ENCODE results near the gene DCLK3. TPM values are rescaled to one million over a fixed set of nuclear protein-coding genes. Genes with fewer than 3 reads are reported as not detected.

Gene DCLK3
- total RNA-seq, 1 donor from 2014 or later: not detected

DNA sequence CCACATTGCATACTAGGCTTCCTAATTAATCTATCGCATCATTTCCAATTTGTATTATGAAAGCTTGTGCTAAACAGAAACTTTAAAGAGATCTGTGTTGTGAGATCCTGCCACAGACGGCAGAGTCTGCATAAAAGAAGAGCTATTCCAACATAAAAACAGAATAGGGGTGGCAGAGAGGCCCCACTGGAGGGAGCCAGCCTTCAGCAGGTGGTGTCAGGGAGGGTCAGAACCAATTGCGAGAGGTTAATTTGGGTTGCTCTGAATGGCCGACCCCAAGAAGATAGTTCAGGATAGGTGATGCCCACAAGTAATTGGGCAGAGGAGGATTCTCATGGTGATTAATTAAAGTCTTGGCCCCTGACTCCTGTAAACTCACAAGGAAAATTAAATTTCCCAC, 74.8 kb downstream of the DCLK3 start:
- Histone ChIP-seq H3K9me3 (no peaks in the 10 kb centered on the region), H3K36me3 (no peaks in the 10 kb centered on the region), H3K4me1 (no peaks in the 10 kb centered on the region), H3K4me3 (no peak overlapping the region), H3K27ac (no peak overlapping the region), H3K27me3 (no peaks in the 10 kb centered on the region)
- DNase-seq (ENCODE audit: extremely low spot score in 2 of 2): no peak
- TF ChIP-seq POLR2AphosphoS5 (IDR thresholded peaks at IDR 0.05; ENCODE audit: insufficient read depth in 1 of 2, low read depth in 1 of 2) (no peak), POLR2A (IDR thresholded peaks at IDR 0.05) (no peak)
- TF ChIP-seq, protein P1, sequence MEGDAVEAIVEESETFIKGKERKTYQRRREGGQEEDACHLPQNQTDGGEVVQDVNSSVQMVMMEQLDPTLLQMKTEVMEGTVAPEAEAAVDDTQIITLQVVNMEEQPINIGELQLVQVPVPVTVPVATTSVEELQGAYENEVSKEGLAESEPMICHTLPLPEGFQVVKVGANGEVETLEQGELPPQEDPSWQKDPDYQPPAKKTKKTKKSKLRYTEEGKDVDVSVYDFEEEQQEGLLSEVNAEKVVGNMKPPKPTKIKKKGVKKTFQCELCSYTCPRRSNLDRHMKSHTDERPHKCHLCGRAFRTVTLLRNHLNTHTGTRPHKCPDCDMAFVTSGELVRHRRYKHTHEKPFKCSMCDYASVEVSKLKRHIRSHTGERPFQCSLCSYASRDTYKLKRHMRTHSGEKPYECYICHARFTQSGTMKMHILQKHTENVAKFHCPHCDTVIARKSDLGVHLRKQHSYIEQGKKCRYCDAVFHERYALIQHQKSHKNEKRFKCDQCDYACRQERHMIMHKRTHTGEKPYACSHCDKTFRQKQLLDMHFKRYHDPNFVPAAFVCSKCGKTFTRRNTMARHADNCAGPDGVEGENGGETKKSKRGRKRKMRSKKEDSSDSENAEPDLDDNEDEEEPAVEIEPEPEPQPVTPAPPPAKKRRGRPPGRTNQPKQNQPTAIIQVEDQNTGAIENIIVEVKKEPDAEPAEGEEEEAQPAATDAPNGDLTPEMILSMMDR (IDR thresholded peaks at IDR 0.05): no peak
- intact Hi-C loops (cut with DNase I): no loop called here

DNA sequence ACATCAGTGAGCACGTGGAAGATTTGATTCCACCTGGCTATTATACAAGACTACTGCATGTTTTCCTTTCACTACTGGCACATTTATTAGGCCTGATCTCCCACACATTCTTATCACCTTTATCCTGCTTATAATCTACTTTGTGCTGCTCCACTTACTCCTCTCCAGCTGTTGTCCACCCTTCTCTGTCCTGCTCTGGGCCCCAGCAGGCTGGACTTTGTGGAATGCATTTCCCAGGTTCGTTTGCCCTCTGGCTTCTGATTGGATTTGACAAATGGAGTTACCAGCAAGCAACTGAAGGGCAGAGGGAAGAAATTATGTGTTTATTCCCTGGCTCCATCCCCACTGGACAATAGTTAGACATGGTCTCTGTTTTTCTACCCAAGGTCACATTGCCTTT, 75.5 kb downstream of the DCLK3 start:
- no peaks in the 10 kb centered on the region for H3K4me1 ChIP-seq
- H3K36me3 ChIP-seq: no peaks in the 10 kb centered on the region
- no peak overlapping the region for H3K4me3 ChIP-seq
- TF ChIP-seq POLR2AphosphoS5 (IDR thresholded peaks at IDR 0.05; ENCODE audit: insufficient read depth in 1 of 2, low read depth in 1 of 2): no peak
- TF ChIP-seq, protein P1 (IDR thresholded peaks at IDR 0.05): no peak
- no peak for TF ChIP-seq POLR2A (IDR thresholded peaks at IDR 0.05)
- no peak for DNase-seq (ENCODE audit: extremely low spot score in 2 of 2)
- H3K27me3 ChIP-seq: no peaks in the 10 kb centered on the region
- intact Hi-C loops (cut with DNase I): no loop called here
- H3K9me3 ChIP-seq: no peaks in the 10 kb centered on the region
- no peak overlapping the region for H3K27ac ChIP-seq

DNA sequence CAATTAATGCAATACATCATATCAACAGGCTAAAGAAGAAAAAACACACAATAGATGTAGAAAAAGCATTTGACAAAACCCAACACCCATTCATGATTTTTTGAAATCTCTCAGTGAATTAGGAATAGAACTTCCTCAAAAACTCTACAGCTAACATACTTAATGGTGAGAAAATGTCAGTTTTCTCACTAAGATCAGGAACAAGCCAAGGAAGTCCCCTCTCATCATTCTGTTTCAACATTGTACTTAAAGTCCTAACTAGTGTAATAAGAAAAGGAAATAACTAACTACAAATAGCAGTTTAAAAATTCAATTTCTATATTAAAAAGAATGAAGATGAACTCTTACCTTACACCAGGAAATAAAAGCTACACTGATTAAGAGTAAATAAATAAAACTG, 77.8 kb downstream of the DCLK3 start:
- H3K36me3 ChIP-seq: no peaks in the 10 kb centered on the region
- DNase-seq (ENCODE audit: extremely low spot score in 2 of 2): no peak
- H3K9me3 ChIP-seq: peaks cover under 1% of the 10 kb centered on the region
- intact Hi-C loops (cut with DNase I): no loop called here
- no peaks in the 10 kb centered on the region for H3K27me3 ChIP-seq
- H3K4me1 ChIP-seq: no peaks in the 10 kb centered on the region
- no peak for TF ChIP-seq POLR2A (IDR thresholded peaks at IDR 0.05)
- no peak for TF ChIP-seq POLR2AphosphoS5 (IDR thresholded peaks at IDR 0.05; ENCODE audit: insufficient read depth in 1 of 2, low read depth in 1 of 2)
- TF ChIP-seq, protein P1 (IDR thresholded peaks at IDR 0.05): no peak
- H3K4me3 ChIP-seq: no peak overlapping the region
- H3K27ac ChIP-seq: no peak overlapping the region

DNA sequence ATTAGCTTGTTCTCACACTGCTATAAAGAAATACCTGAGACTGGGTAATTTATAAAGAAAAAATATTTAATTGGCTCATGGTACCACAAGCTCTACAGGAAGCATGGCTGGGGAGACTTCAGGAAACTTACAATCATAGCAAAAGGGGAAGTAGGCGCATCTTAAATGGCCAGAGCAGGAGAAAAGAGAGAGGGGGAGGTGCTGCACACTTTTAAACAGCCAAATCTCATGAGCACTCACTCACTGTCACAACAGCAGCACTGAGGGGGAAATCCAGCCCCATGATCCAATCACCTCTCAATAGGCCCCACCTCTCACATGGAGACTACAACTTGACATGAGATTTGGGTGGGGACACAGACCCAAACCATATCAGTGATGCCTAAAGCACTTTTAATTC, 82.5 kb downstream of the DCLK3 start:
- Histone ChIP-seq H3K27me3 (no peaks in the 10 kb centered on the region), H3K36me3 (no peaks in the 10 kb centered on the region), H3K4me1 (no peaks in the 10 kb centered on the region), H3K4me3 (no peak overlapping the region), H3K9me3 (peaks cover 8% of the 10 kb centered on the region), H3K27ac (no peak overlapping the region)
- intact Hi-C loops (cut with DNase I): no loop called here
- no peak for TF ChIP-seq POLR2A (IDR thresholded peaks at IDR 0.05)
- no peak for TF ChIP-seq POLR2AphosphoS5 (IDR thresholded peaks at IDR 0.05; ENCODE audit: insufficient read depth in 1 of 2, low read depth in 1 of 2)
- TF ChIP-seq, protein P1 (IDR thresholded peaks at IDR 0.05): no peak
- DNase-seq (ENCODE audit: extremely low spot score in 2 of 2): no peak

DNA sequence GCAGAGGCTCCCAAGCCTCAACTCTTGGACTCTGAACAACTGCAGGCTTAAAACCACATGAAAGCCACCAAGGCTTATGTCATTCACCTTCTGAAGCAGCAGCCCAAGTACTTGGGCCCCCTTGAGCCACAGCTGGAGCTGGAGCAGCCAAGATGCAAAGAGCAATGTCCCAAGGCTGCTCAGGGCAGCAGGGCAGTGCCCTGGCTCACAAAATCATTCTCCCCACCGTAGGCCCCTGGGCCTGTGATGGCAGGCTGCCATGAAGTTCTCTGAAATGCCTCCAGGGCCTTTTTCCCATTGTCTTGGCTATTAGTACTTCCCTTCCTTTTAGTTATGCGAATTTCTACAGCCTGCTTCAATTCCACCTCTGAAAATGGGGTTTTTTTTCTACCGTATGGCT, 83.4 kb downstream of the DCLK3 start:
- no peaks in the 10 kb centered on the region for H3K27me3 ChIP-seq
- intact Hi-C loops (cut with DNase I): no loop called here
- H3K36me3 ChIP-seq: no peaks in the 10 kb centered on the region
- no peaks in the 10 kb centered on the region for H3K4me1 ChIP-seq
- H3K27ac ChIP-seq: no peak overlapping the region
- no peak for DNase-seq (ENCODE audit: extremely low spot score in 2 of 2)
- H3K9me3 ChIP-seq: peaks cover 8% of the 10 kb centered on the region
- H3K4me3 ChIP-seq: no peak overlapping the region
- TF ChIP-seq, protein P1 (IDR thresholded peaks at IDR 0.05): no peak
- TF ChIP-seq POLR2A (IDR thresholded peaks at IDR 0.05): no peak
- TF ChIP-seq POLR2AphosphoS5 (IDR thresholded peaks at IDR 0.05; ENCODE audit: insufficient read depth in 1 of 2, low read depth in 1 of 2): no peak

All from vagina (tissue), 2 donors.